HG02970 (cell line): Measurements from ENCODE around the gene GRIN1.

Source experiments
- ATAC-seq: cut with Tn5 transposase; IDR thresholded peaks from one replicate; pipeline ENCODE4 v1.9.1; 2021; ENCODE audit warnings: mild to moderate bottlenecking, moderate library complexity, moderate number of reproducible peaks; ENCODE audit not compliant: unreplicated experiment, low FRiP score

Gene GRIN1

DNA sequence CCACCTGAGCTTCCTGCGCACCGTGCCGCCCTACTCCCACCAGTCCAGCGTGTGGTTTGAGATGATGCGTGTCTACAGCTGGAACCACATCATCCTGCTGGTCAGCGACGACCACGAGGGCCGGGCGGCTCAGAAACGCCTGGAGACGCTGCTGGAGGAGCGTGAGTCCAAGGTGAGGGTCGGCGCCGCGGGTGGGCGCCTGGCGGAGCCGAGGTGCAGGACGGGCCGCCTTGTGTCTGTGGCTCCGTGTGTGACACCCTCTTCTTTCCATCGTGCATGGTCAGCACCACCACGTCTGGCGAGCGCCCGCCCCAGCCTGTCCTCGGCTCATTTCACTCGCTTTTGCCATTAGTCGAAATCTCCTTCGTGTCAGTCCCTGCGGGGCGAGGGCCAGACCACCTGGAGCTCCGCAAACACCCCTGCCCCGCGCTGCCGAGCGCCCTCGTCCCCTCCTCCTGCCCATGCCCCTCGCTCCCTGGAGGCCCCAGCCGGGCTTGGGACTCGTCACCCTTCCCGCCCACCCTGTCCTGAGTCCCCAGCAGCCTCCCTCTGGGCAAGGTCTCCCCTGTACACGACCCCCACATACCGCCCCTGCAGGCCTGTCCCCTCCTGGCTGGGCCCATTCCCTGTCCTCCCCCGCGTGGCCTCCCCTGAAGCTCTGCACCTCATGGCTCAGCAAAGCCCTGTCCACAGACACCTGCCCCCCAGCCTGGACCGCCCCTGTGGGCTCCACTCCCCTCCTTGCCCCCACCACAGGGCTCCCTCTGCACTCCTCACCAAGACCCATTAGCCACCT lies 7.0 kb downstream of the GRIN1 start:
- no peak for ATAC-seq

DNA sequence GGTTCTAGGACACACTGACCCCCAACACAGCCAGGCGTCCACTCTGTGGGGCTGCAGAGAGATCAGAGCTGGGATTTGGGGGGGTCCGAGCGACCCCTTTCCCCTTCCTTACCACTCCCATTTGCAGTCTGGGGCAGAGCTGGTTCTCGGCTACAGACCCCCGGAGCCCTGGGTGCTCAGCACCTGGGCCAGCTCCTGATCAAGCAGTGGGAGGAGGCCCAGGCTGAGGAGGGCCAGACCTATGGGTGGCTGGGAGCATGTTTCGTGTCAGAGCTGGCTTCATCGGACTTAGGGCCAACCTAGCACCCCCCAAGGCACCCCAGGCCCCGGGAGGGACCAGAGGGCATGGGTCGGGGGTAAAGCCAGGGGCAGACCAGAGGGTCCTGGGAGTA lies 7.6 kb downstream of the GRIN1 start:
- no peak for ATAC-seq

DNA sequence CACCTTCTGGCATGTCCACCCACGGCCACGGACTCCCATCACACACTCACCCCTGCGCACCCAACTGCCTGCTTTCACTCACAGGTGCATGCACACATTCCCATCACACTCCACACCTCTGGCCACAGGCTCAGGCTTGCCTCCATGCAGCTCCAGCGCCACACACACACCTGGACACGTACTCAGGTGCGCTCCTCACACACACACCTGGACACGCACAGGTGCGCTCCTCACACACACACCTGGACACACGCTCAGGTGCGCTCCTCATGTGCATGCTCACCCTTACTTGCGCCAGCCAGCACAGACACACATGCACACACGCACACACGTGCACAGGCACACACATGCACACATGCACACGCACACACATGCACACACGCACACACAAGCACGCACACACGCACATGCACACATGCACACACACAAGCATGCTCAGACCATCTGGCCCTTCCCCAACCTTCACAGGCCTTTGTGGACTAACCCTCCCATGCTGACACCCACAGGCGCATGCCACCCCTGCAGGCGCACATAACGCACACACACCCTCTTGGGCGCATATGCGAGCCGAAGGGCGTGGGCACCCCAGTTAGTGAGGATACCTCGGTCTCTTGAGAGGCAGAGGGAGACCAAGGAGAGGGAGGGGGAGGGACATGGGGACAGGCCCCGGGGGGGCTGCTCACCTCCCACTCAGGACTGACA lies 8.3 kb downstream of the GRIN1 start:
- ATAC-seq, result no peak

DNA sequence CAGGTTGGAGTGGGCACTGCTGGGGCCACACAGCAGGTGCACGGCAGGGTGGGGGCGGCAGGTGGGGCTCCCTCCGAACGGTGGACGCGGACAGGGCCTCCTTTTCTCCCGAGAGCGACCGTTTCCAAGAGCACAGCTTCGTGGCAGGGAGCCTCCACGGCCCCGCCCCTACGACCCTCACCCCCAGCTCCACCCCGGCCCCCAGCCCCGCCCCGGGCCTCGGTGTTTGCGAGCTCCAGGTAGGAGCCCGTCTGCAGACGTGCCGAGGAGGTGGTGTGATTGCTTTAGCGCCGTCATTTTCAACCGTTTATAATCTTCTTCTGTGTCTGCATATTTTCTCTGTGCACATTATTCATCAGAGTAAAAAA lies 8.8 kb downstream of the GRIN1 start:
- no peak for ATAC-seq

DNA sequence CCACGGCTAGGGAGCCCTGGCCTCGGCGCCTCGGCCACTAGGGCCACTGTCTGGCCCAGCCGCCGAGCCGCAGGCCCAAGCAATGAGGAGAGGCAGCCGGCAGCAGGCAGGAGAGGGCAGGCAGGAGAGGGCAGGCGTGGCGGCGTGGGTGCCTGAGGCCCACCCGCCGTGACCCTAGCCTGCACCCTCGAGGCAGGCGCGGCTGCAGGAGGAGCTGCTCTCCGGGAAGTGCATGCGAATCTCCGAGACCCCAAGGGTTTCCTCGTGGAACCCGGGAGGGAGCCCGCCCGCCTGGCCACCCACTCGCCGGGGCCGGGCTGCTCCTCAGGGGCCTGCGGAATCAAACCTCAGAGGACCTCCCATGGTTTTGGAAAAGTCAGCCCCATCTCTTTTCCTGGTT lies 9.3 kb downstream of the GRIN1 start:
- ATAC-seq, result no peak

DNA sequence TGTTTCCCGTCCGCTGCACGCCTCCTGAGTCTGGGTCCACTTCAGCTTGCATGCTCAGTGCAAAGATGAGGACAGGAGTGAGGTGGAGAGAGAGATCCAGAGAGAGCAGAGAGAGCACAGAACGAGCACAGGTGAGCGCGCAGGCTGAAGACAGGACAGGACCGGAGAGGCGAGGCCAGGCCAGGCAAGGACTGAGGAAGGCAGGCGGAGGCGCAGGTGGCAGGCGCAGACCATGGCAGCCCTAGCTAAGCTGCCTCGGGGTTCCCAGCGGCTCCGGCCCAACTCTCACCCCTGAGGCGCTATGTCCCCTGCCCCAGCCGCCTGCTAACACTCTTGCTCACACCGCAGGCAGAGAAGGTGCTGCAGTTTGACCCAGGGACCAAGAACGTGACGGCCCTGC lies 9.7 kb downstream of the GRIN1 start:
- ATAC-seq, result no peak

DNA sequence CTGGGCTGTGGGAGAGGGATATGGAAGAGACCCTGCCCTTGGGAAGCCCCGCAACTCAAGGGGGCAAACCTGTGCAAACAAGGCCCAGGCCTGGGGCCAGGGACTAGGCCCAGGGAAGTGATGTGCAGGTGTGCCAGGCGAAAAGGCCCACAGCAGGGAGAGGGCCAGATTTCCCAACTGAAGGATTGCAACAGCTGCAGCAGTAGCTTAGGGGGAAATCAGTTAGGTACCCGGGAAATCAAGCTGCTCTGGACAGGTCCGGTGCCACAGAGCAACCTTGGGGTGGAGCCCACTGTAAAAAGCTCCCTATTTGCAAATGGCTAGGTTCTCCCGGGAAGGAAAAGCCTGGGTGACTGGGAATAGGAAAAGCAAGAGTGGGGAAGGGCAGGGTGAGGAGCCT lies 10.4 kb downstream of the GRIN1 start:
- no peak for ATAC-seq

DNA sequence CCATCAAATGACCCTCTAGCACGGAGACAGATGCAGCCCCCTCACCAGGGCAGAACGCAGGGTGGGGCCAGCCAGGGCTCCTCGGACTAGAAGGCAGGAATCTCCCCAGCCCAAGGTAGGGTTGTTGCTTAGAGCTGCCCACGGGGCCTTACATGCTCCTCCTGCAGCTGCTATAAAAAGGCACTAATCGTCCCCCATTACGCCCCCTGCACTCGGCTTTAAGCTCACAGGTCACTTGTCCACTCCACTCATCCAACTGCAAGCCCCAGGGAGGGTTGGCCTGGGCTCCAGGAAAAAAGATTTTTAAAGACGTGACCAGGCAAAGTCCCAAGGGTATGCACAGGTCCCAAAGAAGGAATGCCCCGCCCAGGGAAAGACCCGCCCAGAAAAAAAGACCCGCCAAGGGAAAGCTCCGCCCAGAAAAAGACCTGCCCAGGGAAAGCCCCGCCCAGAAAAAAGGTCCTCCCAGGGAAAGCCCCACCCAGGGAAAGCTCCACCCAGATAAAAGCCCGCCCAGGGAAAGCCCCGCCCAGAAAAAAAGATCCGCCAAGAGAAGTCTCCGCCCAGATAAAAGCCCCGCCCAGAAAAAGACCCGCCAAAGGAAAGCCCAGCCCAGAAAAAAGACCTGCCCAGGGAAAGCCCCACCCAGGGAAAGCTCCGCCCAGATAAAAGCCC lies 11.1 kb downstream of the GRIN1 start:
- peak; percentile 27 for ATAC-seq

DNA sequence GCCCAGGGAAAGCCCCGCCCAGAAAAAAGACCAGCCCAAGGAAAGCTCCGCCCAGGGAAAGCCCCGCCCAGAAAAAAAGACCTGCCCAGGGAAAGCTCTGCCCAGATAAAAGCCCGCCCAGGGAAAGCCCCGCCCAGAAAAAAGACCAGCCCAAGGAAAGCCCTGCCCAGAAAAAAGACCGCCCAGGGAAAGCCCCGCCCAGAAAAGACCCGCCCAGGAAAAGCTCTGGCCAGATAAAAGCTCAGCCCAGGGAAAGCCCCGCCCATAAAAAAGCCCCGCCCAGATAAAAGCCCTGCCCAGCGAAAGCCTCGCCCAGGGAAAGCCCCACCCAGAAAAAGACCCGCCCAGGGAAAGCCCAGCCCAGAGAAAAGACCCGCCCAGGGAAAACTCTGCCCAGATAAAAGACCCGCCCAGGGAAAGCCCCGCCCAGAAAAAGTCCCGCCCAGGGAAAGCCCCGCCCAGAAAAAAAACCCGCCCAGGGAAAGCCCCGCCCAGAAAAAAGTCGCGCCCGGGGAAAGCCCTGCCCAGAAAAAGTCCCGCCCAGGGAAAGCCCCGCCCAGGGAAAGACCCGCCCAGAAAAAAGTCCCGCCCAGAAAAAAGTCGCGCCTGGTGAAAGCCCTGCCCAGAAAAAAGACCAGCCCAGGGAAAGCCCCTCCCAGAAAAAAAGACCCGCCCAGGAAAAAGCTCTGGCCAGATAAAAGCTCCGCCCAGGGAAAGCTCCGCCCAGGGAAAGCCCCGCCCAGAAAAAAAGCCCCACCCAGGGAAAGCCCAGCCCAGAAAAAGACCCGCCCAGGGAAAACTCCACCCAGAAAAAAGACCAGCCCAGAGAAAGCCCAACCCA lies 11.9 kb downstream of the GRIN1 start:
- ATAC-seq, result peak; percentile 47

DNA sequence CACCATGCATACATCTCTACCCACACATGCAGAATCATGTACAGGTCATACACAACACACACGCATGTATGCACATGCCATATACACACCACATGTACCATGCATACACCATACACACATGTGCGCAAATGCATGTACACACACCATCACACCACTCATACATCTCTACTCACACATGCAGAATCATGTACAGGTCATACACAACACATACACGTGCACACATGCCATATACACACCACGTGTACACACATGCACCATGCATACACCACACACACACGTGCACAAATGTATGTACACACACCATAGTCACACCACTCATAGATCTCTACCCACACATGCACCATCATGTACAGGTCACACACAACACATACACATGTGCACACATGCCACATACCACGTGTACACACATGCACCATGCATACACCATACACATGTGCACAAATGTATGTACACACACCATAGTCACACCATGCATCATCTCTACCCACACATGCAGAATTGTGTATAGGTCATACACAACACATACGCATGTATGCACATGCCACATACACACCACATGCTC lies 14.0 kb downstream of the GRIN1 start:
- no peak for ATAC-seq

DNA sequence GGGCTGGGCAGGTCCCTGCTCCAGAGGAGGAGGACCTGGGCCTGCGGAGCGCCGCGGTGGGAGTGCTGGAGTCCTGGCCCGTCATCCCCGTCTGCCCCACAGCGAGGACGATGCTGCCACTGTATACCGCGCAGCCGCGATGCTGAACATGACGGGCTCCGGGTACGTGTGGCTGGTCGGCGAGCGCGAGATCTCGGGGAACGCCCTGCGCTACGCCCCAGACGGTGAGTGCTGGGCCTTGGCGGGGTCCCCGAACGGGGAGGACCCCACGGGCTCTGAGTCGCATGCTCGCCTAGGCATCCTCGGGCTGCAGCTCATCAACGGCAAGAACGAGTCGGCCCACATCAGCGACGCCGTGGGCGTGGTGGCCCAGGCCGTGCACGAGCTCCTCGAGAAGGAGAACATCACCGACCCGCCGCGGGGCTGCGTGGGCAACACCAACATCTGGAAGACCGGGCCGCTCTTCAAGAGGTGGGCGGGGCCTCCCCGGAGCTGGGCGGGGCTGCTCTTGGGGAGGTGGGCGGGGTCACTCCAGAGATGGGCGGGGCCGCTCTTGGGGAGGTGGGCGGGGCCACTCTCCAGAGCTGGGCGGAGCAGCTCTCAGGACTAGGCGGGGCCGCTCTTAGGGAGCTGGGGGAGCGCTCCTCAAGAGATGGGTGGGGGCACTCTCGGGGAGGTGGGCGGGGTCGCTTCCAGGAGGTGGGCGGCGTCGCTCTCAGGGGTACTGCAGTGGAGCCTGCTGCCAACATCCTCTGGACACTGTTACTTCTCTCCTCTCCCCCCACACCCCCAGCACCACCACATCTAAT lies 17.8 kb downstream of the GRIN1 start:
- no peak for ATAC-seq

DNA sequence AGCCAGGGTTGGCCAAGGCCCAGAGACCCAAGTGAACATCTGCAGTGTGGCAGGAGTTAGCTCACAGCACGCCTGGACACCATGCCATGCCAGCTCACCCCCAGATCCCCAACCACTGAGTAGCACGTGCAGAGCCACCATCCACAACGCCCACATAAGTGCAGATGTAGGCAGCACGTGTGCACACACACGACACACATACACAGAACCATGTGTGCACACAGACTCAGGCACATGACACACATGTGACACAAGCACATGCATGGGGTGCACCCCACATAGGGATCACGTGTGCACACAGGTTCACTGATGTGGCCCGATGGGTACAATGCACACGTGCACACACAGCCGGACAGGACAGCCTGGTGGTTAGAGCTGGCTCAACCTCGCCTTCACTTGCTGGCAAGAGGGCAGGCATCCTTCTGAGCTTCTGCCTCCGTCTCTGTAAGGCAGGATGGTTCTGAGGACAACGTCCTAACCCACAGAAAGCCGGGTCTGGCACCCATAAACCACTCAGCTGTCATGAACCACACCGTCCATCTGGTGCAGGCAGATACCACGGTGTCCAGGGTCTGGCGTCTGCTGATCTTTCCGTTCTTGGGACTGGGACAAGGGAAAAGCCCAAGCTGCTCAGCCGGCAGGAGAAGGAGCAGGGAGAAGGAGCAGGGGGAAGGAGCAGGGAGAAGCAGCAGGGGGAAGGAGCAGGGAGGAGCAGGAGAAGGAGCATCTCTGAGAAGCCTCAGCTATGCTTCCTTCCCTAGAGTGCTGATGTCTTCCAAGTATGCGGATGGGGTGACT lies 18.9 kb downstream of the GRIN1 start:
- ATAC-seq, result no peak

DNA sequence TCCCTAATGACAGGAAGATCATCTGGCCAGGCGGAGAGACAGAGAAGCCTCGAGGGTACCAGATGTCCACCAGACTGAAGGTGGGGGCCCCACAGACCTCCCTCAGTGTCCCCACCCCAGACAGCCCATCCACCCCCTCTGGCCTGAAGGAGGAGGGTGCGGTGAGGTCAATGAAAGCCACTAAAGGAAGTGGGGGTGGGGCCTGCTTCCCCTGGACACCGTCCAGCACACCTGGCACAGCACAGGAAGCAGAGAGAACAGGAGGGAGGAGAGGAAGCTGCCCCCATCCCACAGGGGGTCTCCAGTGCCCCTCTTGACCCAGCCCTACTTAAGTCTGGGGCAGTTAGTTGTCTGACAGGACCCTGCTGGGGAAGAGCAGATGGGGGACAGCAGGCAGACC lies 19.7 kb downstream of the GRIN1 start:
- ATAC-seq, result no peak

DNA sequence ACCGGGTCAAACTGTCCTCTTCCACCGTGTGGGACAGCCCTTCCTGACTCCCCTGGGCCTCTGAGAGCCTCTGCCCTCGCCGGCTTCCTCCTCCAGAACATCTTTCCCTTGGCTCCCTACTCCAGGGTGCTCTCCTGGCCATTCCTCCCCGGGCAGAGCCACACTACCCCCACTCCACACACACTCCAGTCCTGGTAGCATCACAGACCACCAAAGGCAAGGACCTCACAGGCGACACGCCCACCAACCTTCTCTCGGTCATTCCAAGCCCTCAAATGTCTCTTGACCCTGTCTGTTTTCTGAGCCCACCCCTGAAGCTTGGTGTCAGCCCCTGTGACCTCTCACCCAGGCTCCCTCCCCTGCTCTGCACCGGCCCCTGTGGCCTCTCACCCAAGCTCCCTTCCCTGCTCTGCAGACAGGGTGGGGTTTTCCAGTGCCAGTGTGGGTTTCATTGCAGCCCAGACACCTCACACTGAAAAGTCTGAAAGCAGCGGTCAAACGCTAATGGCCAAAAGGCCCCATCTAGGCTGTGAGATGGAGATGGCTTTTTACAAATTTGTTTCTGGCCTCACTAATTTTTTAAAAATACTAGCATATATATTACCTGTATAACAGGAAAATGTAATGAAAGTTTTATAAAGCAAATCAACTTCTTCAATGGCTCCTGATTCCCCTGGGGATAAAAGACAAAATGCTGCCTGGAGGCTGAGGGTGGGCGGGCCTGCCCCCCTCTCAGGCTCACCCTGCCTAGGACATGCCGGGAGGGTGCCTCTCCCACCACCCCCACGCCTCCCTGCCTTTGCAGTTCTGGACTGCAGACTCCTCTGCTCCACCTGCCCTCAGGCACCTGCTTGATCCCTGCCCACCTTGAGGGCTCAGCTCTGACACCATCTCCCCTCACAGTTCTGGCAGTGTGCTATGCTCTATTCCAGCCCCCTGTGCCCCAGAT lies 20.4 kb downstream of the GRIN1 start:
- no peak for ATAC-seq

DNA sequence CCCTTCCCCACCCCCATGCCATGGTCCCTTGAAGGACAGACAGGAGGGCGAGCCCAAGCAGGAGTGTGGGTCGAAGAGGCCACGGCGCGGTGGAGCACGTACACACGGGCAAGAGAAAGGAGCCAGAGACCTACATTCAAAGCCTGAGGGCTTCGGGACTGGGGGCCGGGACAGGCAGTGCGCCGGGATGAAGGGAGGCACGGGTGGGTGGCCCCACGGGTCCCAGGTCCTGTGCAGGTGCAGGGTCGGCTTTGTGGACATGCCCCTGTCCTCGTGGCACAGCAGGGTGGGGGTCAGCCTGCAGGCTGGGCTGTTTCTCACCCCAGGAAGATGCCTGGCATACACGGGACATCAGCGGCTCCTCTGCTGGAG lies 21.1 kb downstream of the GRIN1 start:
- ATAC-seq, result no peak

DNA sequence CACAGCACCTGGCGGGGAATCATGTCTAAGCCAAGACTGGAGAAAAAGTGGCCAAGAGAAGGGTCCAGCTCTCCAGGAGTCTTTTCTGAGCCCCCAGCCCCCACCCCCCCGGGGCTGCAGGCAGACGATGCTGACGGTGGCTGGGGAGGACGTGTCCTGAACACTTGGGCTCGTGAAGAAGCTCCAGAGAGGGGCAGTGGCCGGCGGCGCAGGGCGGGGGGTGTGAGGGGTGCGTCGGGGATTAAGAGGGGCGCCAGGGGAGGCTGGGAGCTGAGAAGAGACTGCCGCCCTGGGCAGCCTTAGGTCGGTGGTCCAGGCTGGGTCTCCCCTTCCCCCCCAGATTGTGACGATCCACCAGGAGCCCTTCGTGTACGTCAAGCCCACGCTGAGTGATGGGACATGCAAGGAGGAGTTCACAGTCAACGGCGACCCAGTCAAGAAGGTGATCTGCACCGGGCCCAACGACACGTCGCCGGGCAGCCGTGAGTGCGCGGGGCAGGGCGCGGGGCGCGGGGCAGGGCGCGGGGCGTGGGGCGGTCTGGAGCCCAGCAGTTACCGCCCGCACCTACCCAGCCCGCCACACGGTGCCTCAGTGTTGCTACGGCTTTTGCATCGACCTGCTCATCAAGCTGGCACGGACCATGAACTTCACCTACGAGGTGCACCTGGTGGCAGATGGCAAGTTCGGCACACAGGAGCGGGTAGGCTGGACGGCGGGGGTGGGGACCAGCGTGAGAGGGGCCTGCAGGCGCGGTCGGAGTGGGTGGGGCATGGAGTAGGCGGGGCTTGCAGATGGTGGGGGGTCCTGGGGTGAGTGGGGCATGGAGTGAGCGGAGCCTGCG lies 22.0 kb downstream of the GRIN1 start:
- no peak for ATAC-seq
